Mesothelial cell of epicardium (in vitro differentiated cells): ENCODE data around the gene PREX1. TPM values are rescaled to one million over a fixed set of nuclear protein-coding genes. Genes with fewer than 3 reads are reported as not detected.

Experiments used
- DNase-seq, 2 experiments: peaks; one replicate each; pipeline ENCODE4 v3.0.0; 2021; ENCODE audit warnings: low spot score in 2 of 2; ENCODE audit not compliant: unreplicated experiment in 2 of 2
- H3K27ac Mint-ChIP-seq: 2 replicates; pipeline ENCODE4 v1.8.0; 2021; ENCODE audit warnings: mixed read lengths
- H3K27me3 Mint-ChIP-seq: 2 replicates; pipeline ENCODE4 v1.8.0; 2021; ENCODE audit warnings: low read depth, mixed read lengths
- H3K36me3 Mint-ChIP-seq: 2 replicates; pipeline ENCODE4 v1.8.0; 2021; ENCODE audit warnings: mixed read lengths
- H3K4me1 Mint-ChIP-seq: 2 replicates; pipeline ENCODE4 v1.8.0; 2021; ENCODE audit warnings: mixed read lengths
- H3K4me3 Mint-ChIP-seq: 2 replicates; pipeline ENCODE4 v1.8.0; 2021; ENCODE audit warnings: mild to moderate bottlenecking, moderate library complexity, mixed read lengths
- H3K9me3 Mint-ChIP-seq: 2 replicates; pipeline ENCODE4 v1.8.0; 2021; ENCODE audit warnings: mixed read lengths
- CTCF ChIP-seq: fragments of 200-600 bp; sonication (generic); IDR thresholded peaks from one replicate; pipeline ENCODE4 v1.5.0; 2021; ENCODE audit warnings: antibody characterized with exemption; ENCODE audit not compliant: unreplicated experiment
- total RNA-seq: library from RNA; stranded (reverse); gene quantifications from 3 replicates; pipeline ENCODE4 v1.2.1, GENCODE V29; 2021

PREX1 gene
- total RNA-seq, 1 donor from 2014 or later = 8.3 TPM

- Mint-ChIP-seq H3K27me3 (peaks cover 3% of the 10 kb centered on the region), H3K4me1 (peaks cover 7% of the 10 kb centered on the region), H3K9me3 (no peaks in the 10 kb centered on the region), H3K36me3 (no peaks in the 10 kb centered on the region), H3K4me3 (no peak overlapping the region), H3K27ac (no peak overlapping the region)
- no peak for DNase-seq
- TF ChIP-seq CTCF = no peak
Observed at GRCh38 chr20:48795732-48796131, 32.1 kb downstream of the PREX1 start.

DNA sequence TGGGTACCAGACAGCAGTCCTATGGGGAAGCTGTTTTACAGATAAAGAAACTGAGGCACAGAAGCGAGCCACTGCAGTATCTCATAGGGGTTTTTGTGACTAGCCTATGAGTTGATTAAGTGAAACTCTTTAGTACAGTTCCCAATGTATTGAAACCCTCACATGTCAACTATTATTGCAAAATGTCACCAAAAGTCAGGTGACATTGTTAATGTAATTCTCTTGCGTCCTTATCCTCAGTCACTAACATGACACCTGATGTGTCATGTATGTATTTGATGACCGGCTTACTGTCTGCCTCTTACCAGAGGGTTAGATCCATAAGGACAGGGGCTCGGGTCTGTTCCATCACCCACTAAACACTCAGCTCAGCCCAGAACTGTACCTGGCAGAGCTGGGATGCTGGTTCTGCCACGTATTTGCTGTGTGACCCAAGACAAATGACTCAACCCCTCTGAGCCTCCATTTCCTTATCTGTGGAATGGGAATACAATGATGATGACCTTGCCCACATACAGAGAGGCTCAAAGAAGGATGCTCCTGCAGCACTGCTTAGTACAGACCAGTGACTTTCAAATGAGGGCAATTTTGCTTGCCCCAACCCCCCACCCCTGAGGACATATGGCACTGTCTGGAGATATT is 32.9 kb downstream of the PREX1 start:
- no peak overlapping the region for H3K4me3 Mint-ChIP-seq

GRCh38 chr20:48794360-48794759 is 33.4 kb downstream of the PREX1 start:
- Mint-ChIP-seq H3K27me3 (peaks cover 5% of the 10 kb centered on the region), H3K27ac (peak overlapping the region; percentile 23), H3K4me3 (no peak overlapping the region), H3K9me3 (no peaks in the 10 kb centered on the region), H3K36me3 (no peaks in the 10 kb centered on the region), H3K4me1 (peaks cover 7% of the 10 kb centered on the region)
- DNase-seq = no peak
- TF ChIP-seq CTCF = no peak

More for the DNA sequence above, 32.9 kb downstream of the PREX1 start:
- DNase-seq = no peak
- no peak overlapping the region for H3K27ac Mint-ChIP-seq
- peaks cover 3% of the 10 kb centered on the region for H3K27me3 Mint-ChIP-seq
- H3K9me3 Mint-ChIP-seq = no peaks in the 10 kb centered on the region
- TF ChIP-seq CTCF = no peak
- peaks cover 7% of the 10 kb centered on the region for H3K4me1 Mint-ChIP-seq
- H3K36me3 Mint-ChIP-seq = no peaks in the 10 kb centered on the region

- Mint-ChIP-seq H3K4me1 (peaks cover 7% of the 10 kb centered on the region), H3K4me3 (no peak overlapping the region), H3K9me3 (no peaks in the 10 kb centered on the region), H3K27ac (no peak overlapping the region), H3K36me3 (no peaks in the 10 kb centered on the region), H3K27me3 (peaks cover 5% of the 10 kb centered on the region)
- TF ChIP-seq CTCF = no peak
- no peak for DNase-seq
Observed at GRCh38 chr20:48793776-48794175, 34.0 kb downstream of the PREX1 start.

DNA sequence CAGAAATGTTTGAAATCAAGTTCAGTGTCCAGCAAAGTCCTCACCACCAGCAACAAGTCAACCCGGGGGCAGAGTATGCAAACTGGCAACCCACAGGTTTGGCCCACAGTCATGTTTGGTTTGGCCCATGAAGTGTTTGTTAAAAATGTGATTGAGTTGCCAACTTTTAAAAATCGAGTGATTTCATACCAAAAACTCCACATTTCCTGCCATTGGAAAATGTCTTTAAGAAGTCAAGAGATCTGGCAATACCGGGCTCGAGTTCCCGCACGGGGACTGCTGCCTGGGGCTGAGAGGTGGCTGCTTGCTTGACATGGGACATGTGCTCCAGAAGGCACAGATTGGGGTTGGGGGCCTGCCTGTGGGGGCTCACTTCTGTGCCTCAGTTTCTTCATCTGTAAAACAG is 36.1 kb downstream of the PREX1 start:
- TF ChIP-seq CTCF = no peak
- Mint-ChIP-seq H3K27me3 (peaks cover 9% of the 10 kb centered on the region), H3K4me1 (peaks cover 14% of the 10 kb centered on the region), H3K4me3 (no peak overlapping the region), H3K27ac (no peak overlapping the region), H3K9me3 (no peaks in the 10 kb centered on the region), H3K36me3 (no peaks in the 10 kb centered on the region)
- DNase-seq = no peak
